HG03196 (cell line): ENCODE results near the gene ASB2.

ENCODE experiments used
- ATAC-seq: cut with Tn5 transposase; IDR thresholded peaks from one replicate; pipeline ENCODE4 v1.9.1; 2021; ENCODE audit not compliant: unreplicated experiment

Gene ASB2

DNA sequence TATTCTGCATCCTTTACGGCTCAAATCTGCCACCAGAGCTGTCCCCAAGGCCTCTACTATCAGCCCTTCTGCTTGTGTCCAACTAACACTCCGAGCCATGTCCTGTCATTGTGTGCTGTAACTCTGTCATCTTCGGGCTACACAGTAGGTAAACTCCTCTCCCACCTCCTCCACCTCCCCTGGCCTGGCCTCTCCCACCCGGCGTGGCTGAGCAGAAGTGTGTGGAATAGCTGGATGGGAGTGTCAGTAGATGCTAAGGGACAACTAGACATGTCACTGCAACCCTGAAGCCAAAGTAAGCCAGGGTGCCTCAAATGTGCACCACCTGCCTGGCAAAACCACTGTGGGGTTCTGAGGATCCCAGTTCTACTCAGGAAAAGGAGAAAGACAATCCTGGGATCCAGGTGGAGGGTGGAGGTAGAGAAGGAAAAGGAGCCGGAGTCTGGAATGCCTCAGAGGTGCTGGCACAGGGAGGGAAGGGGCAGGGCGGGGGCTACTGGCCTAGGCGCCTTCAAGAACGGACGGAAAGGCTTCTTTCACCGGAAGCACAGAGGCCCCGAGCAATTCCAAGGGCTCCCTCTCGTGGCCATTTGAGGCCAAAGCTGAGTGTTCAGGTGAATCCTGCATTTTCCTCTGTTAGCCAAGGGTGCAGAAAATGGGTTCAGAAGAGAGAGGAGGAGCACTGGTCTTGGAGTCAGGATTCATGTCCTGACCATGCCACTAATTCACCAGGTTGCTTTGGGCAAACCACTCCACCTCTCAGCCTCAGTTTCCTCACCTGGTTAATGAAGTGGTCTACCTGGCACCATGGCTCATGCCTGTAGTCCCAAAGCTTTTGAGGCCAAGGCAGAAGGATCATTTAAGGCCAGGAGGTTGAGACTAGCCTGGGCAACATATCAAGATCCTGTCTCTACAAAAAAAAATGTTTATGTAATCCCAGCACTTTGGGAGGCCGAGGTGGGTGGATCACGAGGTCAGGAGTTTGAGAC is 69.7 kb downstream of the ASB2 start:
- ATAC-seq: no peak

DNA sequence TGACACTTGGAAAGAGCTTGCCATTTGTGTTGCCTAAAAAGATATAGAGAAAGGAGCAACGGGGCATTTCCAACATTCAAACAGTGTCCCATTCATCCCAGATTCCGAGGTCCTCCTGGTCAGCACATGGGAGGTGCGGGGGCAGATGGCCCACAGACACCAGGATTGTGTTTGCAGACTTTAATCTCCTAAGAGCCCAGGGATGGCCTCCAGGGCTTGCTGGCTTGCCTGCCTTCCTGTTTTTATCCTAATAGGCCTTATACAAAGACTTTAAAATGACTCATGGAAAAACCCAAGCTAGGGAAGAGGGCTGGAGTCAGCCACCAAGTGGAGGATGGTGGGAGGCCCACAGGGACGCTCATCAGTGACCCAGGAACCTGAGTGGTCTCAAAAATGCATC is 70.7 kb downstream of the ASB2 start:
- ATAC-seq: no peak

DNA sequence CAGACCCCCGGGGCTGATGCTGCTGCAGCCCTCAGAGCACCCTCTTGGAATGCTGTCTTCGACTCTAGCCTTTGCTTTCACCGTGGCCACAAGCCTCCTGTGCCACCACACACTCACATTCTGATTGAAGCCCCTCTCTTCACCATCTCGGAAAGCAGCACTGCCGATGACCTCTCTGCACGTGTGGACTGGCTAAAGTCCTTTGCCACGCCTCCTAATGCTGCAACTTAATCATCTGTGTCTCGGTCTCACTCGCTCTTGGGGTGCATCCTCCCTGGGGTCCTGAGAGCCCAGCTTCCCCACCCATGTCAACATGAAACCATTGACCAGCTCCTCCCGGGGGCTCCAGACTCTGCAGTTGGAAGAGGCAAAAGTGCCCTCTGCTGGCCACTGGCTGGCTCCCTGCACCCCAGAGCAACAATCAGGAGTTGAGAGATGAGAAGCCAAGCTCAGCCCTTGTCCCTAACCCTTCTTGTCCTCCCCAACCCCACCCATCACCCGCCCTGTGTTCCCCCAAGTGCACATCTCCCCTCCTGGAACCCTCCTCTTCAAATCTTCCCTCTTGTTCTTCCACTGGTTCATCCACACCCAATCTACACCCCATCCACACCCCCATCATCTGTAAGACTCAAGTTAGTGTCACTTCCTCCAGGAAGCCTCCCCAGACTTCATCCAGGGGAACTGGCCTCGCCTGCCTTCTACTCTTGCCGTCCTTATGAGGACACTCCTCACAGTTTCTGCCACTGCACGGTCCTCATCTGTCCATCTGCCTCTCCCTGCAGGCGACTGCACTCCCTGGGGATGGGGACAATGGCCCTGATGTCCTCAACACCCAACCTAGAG is 72.8 kb downstream of the ASB2 start:
- no peak for ATAC-seq

DNA sequence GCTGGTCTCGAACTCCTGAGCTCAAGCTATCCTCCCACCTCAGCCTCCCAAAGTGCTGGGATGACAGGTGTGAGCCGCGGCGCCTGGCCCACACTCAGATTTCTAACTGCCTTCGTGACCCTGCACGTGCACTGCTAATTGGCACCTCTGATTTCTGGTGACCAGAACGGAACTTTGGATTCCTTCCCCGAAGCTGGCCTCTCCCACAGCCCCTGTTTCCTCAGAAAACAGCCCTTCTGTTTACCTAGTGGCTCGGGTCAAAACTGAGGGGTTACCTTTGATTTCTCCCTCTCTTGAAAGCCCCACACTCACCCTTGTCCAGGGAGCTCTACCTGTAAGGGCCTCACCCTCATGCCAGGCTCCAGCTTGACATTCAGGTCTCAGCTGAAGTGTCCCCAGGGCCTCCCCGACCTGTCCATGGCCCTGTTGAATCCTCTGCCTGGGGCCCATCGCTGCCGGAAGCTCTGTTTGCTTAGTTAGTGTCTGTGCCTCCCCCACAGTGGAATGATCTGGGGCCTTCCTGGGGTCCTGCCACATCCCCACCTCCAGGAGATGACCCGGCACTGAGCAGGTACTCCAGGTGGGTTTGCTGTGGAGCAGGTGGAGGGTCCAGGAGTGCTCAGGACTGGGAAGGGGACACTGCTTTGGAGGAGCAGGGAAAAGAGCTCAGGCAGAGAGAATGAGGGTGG is 73.6 kb downstream of the ASB2 start:
- ATAC-seq: no peak

DNA sequence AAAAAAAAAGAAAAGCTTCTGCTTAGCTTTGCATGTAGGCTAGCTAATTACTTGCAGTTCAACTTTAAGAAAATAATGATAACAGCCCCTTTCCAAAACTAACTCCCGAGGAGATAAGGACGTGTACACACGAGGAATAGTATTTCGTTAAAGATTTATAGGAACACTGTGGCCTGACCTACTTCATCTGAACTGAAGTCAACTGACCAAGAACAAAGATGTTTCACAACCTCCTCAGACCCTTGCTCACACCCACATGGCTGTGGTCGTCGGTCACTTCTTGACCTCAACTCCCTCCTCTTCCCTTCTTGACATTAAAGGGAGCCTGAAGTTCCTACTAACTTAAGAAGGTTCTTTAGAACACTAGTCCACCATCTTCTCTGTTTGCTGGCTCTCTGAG is 74.6 kb downstream of the ASB2 start:
- ATAC-seq: no peak

DNA sequence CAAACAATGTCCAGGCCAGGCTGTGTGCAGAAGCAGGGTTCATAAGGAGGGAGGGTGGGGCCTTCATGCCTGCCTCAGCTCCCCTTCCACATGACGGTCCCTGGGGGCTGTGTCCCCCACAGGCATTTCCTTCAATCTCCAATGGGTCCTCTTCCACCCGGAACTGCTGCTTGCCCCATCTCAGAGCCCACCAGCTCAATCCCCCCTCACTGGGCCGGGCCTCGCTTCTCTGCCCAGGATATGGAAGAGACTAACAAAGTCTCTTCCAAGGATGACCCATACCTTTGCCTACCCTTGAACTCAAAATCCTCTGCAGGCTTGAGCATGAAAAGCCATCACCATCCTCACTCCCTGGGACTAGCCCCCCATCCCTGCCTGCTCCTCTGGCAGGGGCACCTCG is 77.6 kb downstream of the ASB2 start:
- no peak for ATAC-seq

DNA sequence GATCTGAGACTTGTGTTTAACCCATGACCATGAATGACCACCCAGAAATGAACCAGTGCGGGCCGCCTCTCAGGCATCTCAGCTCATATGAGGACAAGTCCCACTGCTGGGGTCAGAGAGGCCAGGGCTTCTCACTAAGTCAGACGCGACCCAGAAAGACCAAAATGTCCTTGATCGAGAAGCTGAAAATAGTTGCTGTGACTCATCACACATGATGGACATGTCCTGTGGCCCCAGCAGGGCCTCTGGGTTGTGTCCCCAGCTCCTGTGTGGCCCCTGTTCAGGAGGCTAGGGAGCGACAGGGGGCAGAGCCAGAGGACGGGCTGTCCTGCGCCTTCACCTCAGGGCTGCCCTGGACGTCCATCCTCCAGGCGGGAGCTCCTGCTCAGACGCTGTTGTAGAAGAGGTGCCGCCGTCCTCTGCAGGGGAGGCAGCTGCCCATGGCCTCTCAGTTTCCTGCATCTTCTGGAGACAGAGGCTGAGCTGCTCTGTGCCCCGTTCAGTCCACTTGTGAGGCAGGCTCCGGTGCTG is 78.2 kb downstream of the ASB2 start:
- no peak for ATAC-seq

DNA sequence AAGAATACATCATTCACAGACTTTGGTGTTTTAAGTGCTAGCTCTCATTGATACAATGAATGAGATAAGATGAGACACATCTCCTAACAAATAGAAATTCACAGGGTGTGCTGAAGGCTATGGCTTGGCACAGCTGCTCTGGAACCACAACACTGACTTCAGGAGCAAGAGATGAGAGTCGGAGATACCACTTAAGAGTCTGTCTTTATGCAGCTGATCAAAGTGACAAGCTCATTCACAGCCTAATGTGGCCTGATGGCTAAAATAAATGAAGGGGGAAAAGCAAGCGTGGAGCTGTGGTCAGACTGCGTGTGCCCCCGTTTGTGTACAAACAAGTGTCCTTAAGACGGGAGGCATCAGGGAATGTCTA is 78.9 kb downstream of the ASB2 start:
- ATAC-seq: no peak

DNA sequence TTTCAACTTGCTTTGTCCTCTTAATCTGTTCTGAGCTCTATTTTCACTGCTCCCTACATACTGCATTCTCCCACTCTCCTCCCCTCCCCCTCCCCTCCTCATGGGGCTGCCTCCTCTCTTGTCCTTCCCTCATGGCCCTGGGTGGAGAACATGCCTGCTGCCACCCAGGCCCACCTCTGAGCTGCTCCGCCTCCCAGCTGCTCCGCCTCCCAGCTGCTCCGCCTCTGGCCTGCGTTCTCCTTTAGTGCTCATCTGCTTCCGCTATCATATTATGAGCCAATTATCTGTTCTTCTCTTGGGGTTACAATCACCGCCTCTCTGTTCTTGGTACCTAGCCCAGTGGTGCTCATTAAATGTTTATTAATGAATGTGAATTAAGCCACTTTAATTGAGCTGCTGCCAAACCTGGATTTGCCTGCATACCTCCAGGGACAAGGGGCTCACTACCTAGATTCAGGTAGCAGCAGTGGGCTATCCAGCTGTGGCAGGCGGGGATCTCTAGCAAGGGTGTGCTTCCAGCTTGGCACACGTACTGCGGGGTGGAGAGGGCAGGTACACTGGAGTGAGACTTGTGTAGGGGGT is 81.3 kb downstream of the ASB2 start:
- no peak for ATAC-seq

DNA sequence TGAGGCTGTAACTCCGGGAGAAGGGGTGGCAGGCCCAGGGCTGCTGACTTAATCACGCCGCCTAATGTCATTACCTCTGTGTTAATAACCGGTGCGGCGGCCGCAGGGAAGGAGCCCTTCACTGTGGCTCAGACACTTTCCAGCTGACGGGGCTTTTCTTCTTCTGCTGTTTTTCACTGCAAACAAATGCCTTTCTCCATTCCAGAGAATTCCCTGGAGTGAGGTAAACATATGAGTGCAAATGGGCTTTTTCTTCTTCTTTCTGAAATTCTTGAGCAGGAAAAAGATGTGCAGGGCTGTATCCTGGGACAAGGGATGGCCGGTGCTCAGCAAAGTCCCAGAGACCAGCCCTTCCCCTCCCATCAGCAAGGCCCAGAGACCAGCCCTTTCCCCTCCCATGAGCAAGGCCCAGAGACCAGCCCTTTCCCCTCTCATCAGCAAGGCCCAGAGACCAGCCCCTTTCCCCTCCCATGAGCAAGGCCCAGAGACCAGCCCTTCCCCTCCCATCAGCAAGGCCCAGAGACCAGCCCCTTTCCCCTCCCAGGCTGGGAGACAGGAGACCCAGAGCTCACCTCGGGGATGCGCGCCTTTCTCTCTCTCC is 82.6 kb downstream of the ASB2 start:
- no peak for ATAC-seq

DNA sequence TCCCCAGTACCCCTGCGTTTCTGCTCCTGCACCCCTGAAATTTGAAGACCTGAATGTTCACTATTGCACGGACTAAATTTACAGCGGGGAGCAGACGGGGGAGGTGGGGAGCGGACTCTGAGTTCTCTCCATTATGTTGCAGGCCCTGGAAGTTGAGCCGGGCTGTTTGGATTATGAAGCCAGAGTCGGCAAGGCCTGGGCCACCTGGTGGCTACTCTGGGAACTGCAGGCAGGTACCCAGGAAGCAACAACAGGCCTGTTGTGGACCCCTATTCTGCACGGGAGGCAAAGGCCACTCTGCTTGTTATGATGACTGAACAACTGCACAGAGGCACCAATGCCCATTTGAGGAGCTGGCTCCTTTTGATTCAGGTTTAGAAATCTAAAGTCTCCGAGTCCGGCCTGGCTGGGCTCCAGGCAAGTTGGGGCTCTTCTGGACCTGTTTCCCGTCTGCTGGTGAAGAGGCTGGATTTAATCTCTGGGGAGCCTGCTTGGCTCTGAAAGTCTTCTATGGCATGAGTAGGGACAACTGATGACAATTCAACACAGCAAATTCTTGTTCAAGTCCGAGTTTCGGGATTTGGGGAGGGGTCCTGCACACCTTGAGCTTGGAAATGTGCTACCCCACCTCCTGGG is 83.3 kb downstream of the ASB2 start:
- ATAC-seq: no peak

DNA sequence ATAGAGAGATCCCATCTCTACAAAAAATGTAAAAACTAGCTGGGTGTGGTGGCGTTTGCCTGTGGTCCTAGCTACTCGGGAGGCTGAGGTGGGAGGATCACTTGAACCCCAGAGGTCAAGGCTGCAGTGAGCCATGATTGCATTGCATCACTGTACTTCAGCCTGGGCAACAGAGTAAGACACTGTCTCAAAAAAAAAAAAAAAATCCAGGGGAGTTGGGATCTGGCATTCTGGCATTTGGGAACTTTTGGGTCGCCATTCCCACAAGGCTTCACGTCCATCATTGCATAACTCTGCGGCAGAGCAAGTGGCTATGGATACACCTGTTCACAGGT is 83.9 kb downstream of the ASB2 start:
- no peak for ATAC-seq

DNA sequence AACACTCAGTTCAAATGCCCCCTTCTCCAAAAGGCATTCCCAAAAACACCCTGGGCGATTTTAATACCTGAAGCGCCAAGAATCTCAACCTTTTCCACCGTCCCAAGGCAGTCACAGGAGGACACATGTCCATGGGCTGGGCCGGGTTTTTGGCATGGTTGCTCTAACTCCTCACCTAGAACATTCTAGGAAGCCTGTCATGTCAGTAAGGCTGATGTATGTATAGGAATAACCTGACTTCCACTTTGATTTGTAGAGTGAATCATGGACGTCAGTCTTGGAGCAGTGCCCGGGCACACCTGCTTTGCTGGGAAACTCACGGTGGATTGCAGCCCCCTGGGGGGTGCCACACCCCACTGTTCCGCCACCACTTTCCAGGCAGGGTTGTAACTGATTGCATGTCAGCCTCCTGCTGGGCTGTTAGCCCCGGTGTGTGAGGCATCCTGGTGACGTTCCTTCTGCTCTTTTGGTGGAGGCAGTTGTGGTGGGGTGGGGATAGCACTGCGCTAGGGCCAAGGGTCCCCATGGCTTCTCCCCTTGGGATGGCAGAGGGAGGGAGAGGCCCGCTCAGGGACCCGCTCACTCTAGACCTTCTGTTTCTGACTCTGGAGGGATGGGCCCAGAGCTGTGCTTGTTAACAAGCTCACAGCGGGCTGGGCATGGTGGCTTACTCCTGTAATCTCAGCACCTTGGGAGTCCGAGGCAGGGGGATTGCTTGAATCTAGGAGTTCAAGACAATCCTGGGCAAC is 84.4 kb downstream of the ASB2 start:
- ATAC-seq: no peak

DNA sequence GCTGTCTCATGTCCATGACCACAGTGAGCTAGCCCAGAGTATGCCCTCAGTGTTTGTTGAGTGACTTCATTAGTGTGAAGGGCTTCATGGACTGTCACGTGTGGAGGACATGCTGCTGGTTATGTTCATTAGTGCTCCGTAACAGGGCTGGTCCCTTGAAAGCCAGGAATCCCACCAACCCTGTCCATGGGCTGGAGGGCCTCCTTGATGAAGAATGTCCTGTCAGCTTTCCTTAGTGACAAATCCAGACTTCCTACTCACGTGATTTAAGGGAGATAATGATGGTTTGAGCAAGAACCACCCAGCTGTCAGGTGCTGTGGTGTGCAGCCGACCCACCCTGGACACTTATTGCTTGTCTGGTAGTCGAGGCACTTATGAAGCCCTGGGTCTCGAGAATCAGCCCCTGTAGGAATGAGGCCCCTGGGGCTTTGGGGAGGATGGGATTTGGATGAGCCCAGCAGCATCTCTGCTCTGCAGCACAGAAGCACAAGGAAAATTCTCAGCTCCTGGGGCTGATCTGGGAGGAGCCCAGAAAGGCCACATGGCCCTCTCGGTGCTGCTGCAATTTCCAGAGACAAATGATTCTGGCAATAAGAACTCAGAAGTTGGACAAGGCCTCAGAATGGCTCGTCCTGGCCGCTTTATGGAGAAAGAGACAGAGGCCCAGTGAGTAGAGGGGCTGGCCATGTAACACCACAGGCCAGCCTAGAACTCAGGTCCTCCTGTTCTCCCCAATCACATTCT is 86.5 kb downstream of the ASB2 start:
- no peak for ATAC-seq

DNA sequence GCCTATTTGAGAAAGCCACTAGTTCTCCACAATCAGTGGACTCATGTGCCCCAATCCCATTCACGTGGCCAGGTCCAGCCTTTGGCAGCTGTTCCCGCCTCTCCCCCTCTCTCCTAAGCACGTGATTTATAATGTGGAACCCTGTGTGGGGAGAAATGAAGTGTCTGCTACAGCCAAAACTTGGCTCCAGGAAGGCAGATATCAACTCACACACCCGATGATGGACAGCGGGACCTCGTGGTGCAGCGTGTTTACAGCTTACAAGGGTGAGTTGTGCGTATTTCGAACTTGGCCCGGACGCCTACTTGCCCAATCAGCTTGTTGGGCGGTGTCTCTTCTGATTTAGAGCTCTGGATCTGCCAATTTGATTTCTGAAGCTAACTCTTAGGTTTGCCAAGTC is 87.4 kb downstream of the ASB2 start:
- ATAC-seq: no peak

DNA sequence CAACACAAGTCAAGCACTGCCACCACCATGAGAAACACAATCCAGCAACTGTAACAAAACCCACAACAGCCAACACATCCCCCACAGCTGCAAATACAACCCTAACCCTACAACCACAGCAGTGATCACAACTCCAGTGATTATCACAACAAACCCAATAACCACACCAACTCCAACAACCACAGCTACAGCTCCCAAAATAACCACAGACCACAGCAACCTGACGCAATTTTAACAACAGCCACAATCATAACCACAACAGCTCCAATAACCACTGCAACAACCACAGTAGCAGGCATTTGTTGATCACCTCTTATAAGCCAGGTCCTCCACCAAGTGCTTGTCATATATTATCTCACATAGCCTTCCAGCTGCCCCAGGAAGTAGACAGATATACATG is 91.4 kb downstream of the ASB2 start:
- ATAC-seq: no peak
